ENCODE results near the gene GPR15LG.
"Not testable (repeated sequence)": the region's sequence is repeated elsewhere in the genome, so short reads cannot be mapped to it uniquely, and the experiment has no call there.

GPR15LG gene

DNA sequence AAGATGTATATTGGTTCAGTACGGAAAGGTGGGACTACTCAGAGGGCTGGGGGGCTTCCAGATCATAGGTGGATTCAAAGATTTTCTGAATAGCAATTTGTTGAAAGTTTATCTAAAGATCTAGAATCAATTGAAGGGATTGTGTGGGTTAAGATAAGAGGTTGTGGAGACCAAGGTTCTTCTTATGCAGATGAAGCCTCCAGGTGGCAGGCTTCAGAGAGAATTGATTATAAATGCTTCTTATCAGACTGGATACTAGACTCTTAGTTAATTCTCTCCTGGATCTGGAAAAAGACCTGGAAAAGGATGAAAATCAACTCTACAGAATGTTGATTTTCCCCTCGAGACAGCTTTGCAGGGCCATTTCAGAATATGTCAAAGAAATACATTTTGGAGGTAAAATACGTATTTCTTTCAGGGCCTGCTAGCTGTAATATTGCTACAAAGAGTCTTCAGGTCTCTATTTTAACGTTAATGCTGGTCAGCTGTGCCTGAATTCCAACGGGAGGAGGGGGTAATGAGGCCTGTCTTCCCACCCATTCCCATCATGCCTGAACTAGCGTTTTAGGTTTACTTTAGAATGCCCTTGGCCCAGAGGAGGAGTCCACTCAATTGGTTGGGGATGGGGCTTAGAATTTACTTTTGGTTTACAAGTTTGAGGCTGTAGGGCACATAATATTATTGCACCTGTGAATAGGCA is 12.8 kb upstream of the GPR15LG start:
- peak; percentile 36 for TF ChIP-seq CTCF (IDR thresholded peaks at IDR 0.05; ENCODE audit: insufficient read depth, low read depth, low read length, missing control alignments)
- no peak overlapping the region for H3K4me3 ChIP-seq (ENCODE audit: low read length)
- peak; percentile 31 for DNase-seq (ENCODE audit: low read depth)

DNA sequence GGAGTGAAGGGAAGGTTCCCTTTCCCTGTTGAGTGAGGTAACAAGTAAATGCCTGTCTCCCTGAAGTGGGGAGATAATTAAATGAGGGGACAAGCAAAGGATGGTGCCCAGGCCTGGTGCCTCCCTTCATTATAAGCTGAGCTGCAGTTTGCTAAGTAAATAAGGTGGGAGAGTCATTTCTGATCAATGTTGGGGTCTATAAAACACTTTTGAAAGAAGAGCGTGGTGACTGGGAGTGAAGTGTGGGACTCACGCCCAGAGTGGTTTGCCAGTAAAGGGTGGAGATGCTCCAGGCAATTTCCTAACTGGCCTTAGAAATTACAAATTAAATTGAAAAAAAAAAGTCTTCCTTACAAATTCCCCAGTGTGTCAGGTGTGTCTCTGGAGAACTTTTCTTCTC is 9.6 kb upstream of the GPR15LG start:
- TF ChIP-seq CTCF (IDR thresholded peaks at IDR 0.05; ENCODE audit: insufficient read depth, low read depth, low read length, missing control alignments), result no peak
- H3K4me3 ChIP-seq (ENCODE audit: low read length), result no peak overlapping the region
- DNase-seq (ENCODE audit: low read depth), result no peak

DNA sequence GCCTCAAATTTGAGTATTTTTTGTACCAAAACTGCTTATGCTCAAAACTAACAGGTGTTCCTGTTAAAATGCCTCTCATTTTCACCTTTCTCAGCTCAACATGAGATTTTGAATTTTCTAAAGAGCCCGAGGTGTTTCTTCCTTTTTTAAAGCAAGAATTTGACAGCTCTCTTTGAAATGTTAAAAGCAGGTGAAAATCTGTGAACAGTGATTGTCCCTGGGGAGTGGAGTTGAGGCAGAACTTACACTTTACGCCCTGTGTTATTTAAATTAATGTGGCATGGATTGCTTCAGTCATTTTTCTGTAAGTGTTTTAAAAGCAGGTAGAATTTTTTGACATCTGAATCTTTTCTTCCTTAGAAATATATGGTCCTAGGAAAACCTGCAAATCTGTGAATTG is 9.2 kb upstream of the GPR15LG start:
- no peak for TF ChIP-seq CTCF (IDR thresholded peaks at IDR 0.05; ENCODE audit: insufficient read depth, low read depth, low read length, missing control alignments)
- no peak overlapping the region for H3K4me3 ChIP-seq (ENCODE audit: low read length)
- no peak for DNase-seq (ENCODE audit: low read depth)

GRCh38 chr10:84166620-84167288 is 6.8 kb upstream of the GPR15LG start:
- DNase-seq (ENCODE audit: low read depth), result no peak
- no peak overlapping the region for H3K4me3 ChIP-seq (ENCODE audit: low read length)
- TF ChIP-seq CTCF (IDR thresholded peaks at IDR 0.05; ENCODE audit: insufficient read depth, low read depth, low read length, missing control alignments), result no peak

DNA sequence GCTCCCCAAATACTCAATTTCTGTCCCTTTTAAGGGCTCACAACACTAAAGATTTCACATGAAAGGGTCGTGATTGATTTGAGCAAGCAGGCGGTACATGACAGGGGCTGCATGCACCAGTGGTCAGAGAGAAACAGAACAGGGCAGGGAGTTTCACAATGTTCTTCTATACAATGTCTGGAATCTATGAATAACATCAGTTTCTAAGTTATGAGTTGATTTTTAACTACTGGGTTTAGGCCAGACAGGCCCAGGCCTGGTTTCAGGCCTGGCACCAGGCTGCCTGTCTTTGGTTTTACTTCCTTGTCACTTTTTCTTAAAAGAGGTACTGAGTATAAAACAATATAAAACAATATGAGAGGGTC is 6.3 kb upstream of the GPR15LG start:
- not testable (repeated sequence) for H3K4me3 ChIP-seq (ENCODE audit: low read length); DNase-seq (ENCODE audit: low read depth)

- not testable (repeated sequence) for H3K4me3 ChIP-seq (ENCODE audit: low read length); DNase-seq (ENCODE audit: low read depth)
These were observed 5.2 kb upstream of the GPR15LG start for GRCh38 chr10:84168382-84168781.

- peak overlapping the region; percentile 45 for H3K4me3 ChIP-seq (ENCODE audit: low read length)
- not testable (repeated sequence) for DNase-seq (ENCODE audit: low read depth)
These were observed 2.4 kb upstream of the GPR15LG start for GRCh38 chr10:84171237-84171636.

GRCh38 chr10:84171700-84172466 is 1.7 kb upstream of the GPR15LG start:
- DNase-seq (ENCODE audit: low read depth), result peak; percentile 69

More at GRCh38 chr10:84171700-84172466, 1.7 kb upstream of the GPR15LG start:
- H3K4me3 ChIP-seq (ENCODE audit: low read length), result peak overlapping the region; percentile 45
